ENCODE results near the gene SPATA18.

- TF ChIP-seq CTCF (conservative IDR thresholded peaks at IDR 0.05; ENCODE audit: low read length) (no peak), EZH2phosphoT487 (IDR thresholded peaks at IDR 0.05; ENCODE audit: borderline replicate concordance) (no peak)
These were observed 3.1 kb downstream of the SPATA18 start for GRCh38 chr4:52054254-52054653.
